ENCODE results near the gene KLF13. TPM values are rescaled to one million over a fixed set of nuclear protein-coding genes. Genes with fewer than 3 reads are reported as not detected.

The KLF13 gene
- polyA plus RNA-seq, 1 donor (not counting 4 experiments of a cell fraction or from before 2014, with no cell fraction given), result 66.7 TPM

DNA sequence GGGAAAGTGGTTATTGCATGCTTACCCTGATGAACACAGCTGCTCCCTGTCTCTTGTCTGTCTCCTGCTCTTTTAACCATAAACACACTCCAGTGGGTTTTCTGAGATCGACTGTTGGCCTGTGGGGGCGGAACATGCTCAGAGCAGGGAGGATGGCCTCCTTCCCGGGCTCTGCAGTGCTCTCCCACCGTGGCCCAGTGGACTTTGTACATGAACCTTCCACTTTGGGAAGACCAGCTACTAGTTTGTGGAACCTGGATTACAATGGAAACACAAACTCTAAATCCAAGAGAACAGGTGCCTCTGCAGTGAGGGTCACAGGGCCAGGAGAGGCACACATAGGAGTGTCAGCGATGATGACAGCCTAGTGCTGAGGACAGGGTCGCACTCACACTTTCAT is 56.5 kb downstream of the KLF13 start:
- TF ChIP-seq EZH2 (IDR thresholded peaks at IDR 0.05; ENCODE audit: low read length), result no peak
- TF ChIP-seq, protein P1, sequence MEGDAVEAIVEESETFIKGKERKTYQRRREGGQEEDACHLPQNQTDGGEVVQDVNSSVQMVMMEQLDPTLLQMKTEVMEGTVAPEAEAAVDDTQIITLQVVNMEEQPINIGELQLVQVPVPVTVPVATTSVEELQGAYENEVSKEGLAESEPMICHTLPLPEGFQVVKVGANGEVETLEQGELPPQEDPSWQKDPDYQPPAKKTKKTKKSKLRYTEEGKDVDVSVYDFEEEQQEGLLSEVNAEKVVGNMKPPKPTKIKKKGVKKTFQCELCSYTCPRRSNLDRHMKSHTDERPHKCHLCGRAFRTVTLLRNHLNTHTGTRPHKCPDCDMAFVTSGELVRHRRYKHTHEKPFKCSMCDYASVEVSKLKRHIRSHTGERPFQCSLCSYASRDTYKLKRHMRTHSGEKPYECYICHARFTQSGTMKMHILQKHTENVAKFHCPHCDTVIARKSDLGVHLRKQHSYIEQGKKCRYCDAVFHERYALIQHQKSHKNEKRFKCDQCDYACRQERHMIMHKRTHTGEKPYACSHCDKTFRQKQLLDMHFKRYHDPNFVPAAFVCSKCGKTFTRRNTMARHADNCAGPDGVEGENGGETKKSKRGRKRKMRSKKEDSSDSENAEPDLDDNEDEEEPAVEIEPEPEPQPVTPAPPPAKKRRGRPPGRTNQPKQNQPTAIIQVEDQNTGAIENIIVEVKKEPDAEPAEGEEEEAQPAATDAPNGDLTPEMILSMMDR (optimal IDR thresholded peaks at IDR 0.05 in 1 of 3, IDR thresholded peaks at IDR 0.05 in 1 of 3, conservative IDR thresholded peaks at IDR 0.05 in 1 of 3; ENCODE audit: extremely low read depth in 1 of 3, insufficient read depth in 2 of 3, low read length in 3 of 3), result no peak
- Histone ChIP-seq H3K27ac (ENCODE audit: control insufficient read depth, insufficient read depth, low read length) (no peak overlapping the region), H3K4me2 (ENCODE audit: control insufficient read depth, extremely low read depth, insufficient read depth, low read depth, low read length) (no peak overlapping the region), H3K36me3 (ENCODE audit: control insufficient read depth in 2 of 2, extremely low read depth in 1 of 2, insufficient read depth in 2 of 2, low read length in 2 of 2) (peaks cover 12 to 14% of the 10 kb centered on the region in 2 experiments), H3K4me1 (ENCODE audit: control insufficient read depth, extremely low read depth, insufficient read depth, low read length) (peaks cover 24% of the 10 kb centered on the region), H2AFZ (ENCODE audit: control insufficient read depth, low read length) (no peak overlapping the region), H3K9me1 (ENCODE audit: control insufficient read depth, extremely low read depth, insufficient read depth, low read length) (no peaks in the 10 kb centered on the region), H3K9me3 (ENCODE audit: control insufficient read depth, low read depth, low read length) (no peaks in the 10 kb centered on the region), H4K20me1 (ENCODE audit: control insufficient read depth, extremely low read depth, insufficient read depth, low read length) (no peaks in the 10 kb centered on the region), H3K27me3 (ENCODE audit: control insufficient read depth, extremely low read depth, insufficient read depth, low read length) (no peaks in the 10 kb centered on the region), H3K9ac (ENCODE audit: control insufficient read depth, extremely low read depth, insufficient read depth, low read length) (no peak overlapping the region), H3K4me3 (ENCODE audit: control insufficient read depth in 2 of 3, extremely low read depth in 1 of 3, insufficient read depth in 2 of 3, low read depth in 1 of 3, low read length in 3 of 3) (no peak overlapping the region), H3K79me2 (ENCODE audit: control insufficient read depth, insufficient read depth, low read length) (no peaks in the 10 kb centered on the region)
- dilution Hi-C loops (cut with MboI; ENCODE audit: extremely low pct_ligation_motif_present, low sequenced_read_pairs), result no loop called here
- DNase-seq (ENCODE audit: low read depth, low spot score), result no peak
- no peak for FAIRE-seq

DNA sequence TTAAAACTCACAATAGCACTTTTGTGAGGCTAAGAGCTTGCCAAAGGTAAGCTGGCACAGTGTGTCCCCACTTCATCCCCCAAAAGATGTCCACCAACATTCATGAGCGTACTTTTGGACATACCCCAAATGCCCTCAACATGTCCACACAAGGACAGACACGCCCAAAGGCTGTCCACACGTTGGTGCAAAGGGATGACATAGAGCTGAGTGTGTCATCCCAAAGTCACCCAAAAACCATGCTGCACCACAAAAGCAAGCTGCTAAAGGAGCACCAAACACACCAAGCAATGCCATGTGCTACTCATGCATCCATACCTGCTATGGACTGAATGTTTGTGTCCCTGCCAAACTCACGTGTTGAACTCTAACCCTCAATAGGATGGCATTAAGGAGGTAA is 57.9 kb downstream of the KLF13 start:
- TF ChIP-seq EZH2 (IDR thresholded peaks at IDR 0.05; ENCODE audit: low read length), result no peak
- TF ChIP-seq, protein P1 (optimal IDR thresholded peaks at IDR 0.05 in 1 of 3, IDR thresholded peaks at IDR 0.05 in 1 of 3, conservative IDR thresholded peaks at IDR 0.05 in 1 of 3; ENCODE audit: extremely low read depth in 1 of 3, insufficient read depth in 2 of 3, low read length in 3 of 3), result no peak
- peaks cover 6 to 10% of the 10 kb centered on the region in 2 experiments for H3K36me3 ChIP-seq (ENCODE audit: control insufficient read depth in 2 of 2, extremely low read depth in 1 of 2, insufficient read depth in 2 of 2, low read length in 2 of 2)
- H4K20me1 ChIP-seq (ENCODE audit: control insufficient read depth, extremely low read depth, insufficient read depth, low read length), result no peaks in the 10 kb centered on the region
- no peaks in the 10 kb centered on the region for H3K79me2 ChIP-seq (ENCODE audit: control insufficient read depth, insufficient read depth, low read length)
- peak; percentile 60 for FAIRE-seq
- H3K27me3 ChIP-seq (ENCODE audit: control insufficient read depth, extremely low read depth, insufficient read depth, low read length), result no peaks in the 10 kb centered on the region
- no peaks in the 10 kb centered on the region for H3K9me3 ChIP-seq (ENCODE audit: control insufficient read depth, low read depth, low read length)
- H3K27ac ChIP-seq (ENCODE audit: control insufficient read depth, insufficient read depth, low read length), result no peak overlapping the region
- dilution Hi-C loops (cut with MboI; ENCODE audit: extremely low pct_ligation_motif_present, low sequenced_read_pairs), result no loop called here
- H3K4me2 ChIP-seq (ENCODE audit: control insufficient read depth, extremely low read depth, insufficient read depth, low read depth, low read length), result peak overlapping the region; percentile 45
- no peak overlapping the region for H3K4me3 ChIP-seq (ENCODE audit: control insufficient read depth in 2 of 3, extremely low read depth in 1 of 3, insufficient read depth in 2 of 3, low read depth in 1 of 3, low read length in 3 of 3)
- H3K9ac ChIP-seq (ENCODE audit: control insufficient read depth, extremely low read depth, insufficient read depth, low read length), result no peak overlapping the region
- H2AFZ ChIP-seq (ENCODE audit: control insufficient read depth, low read length), result no peak overlapping the region
- no peaks in the 10 kb centered on the region for H3K9me1 ChIP-seq (ENCODE audit: control insufficient read depth, extremely low read depth, insufficient read depth, low read length)
- DNase-seq (ENCODE audit: low read depth, low spot score), result no peak
- H3K4me1 ChIP-seq (ENCODE audit: control insufficient read depth, extremely low read depth, insufficient read depth, low read length), result peaks cover 25% of the 10 kb centered on the region
